Myocyte (in vitro differentiated cells): ENCODE results near the gene TMEM86B. TPM values are rescaled to one million over a fixed set of nuclear protein-coding genes. Genes with fewer than 3 reads are reported as not detected.

ENCODE experiments used
- DNase-seq: peaks from one replicate; pipeline ENCODE4 v3.0.0-alpha.2; 2012; ENCODE audit warnings: low read depth
- total RNA-seq: library from RNA; depleted of rRNA; stranded (reverse); fragments of >200 nt; gene quantifications from 2 replicates; pipeline ENCODE4 v1.2.3, GENCODE V29; 2014

TMEM86B gene
- total RNA-seq, 1 donor from 2014 or later = 0.83 TPM

- DNase-seq = peak; percentile 15
These were observed 29.2 kb upstream of the TMEM86B start for GRCh38 chr19:55257461-55258420.

- DNase-seq = no peak
These were observed 28.2 kb upstream of the TMEM86B start for GRCh38 chr19:55256562-55257460.

GRCh38 chr19:55255618-55256423 is 27.3 kb upstream of the TMEM86B start:
- DNase-seq = no peak

- DNase-seq = no peak
These were observed 26.0 kb upstream of the TMEM86B start for GRCh38 chr19:55254625-55254977.

GRCh38 chr19:55253842-55254624 is 25.5 kb upstream of the TMEM86B start:
- no peak for DNase-seq

GRCh38 chr19:55252760-55253663 is 24.4 kb upstream of the TMEM86B start:
- no peak for DNase-seq

GRCh38 chr19:55251341-55252081 is 22.9 kb upstream of the TMEM86B start:
- DNase-seq = peak; percentile 12

GRCh38 chr19:55250262-55251036 is 21.9 kb upstream of the TMEM86B start:
- no peak for DNase-seq

GRCh38 chr19:55249841-55250240 is 21.3 kb upstream of the TMEM86B start:
- no peak for DNase-seq

GRCh38 chr19:55248704-55249103 is 20.1 kb upstream of the TMEM86B start:
- no peak for DNase-seq

GRCh38 chr19:55248166-55248675 is 19.7 kb upstream of the TMEM86B start:
- DNase-seq = no peak

GRCh38 chr19:55247621-55248099 is 19.1 kb upstream of the TMEM86B start:
- DNase-seq = peak; percentile 4

GRCh38 chr19:55246462-55247451 is 18.2 kb upstream of the TMEM86B start:
- DNase-seq = no peak

GRCh38 chr19:55245236-55245904 is 16.8 kb upstream of the TMEM86B start:
- DNase-seq = no peak

GRCh38 chr19:55244004-55244680 is 15.6 kb upstream of the TMEM86B start:
- no peak for DNase-seq
